H1 (cell line): ENCODE measurements around the gene GBP2. TPM values are rescaled to one million over a fixed set of nuclear protein-coding genes. Genes with fewer than 3 reads are reported as not detected.

Source experiments
- ATF2 ChIP-seq: IDR thresholded peaks from 2 replicates; pipeline ENCODE4 v1.6.1; 2012; ENCODE audit warnings: low read length, inconsistent platforms
- CBX8 ChIP-seq: fragments of 300-800, 300-1000 bp; sonication (generic); IDR thresholded peaks from 2 replicates; pipeline ENCODE4 v1.7.1; 2016; ENCODE audit warnings: low read depth, low read length, borderline replicate concordance
- KDM5A ChIP-seq: fragments of 200-600 bp; IDR thresholded peaks from 2 replicates; pipeline ENCODE4 v1.7.1; 2012; ENCODE audit warnings: mild to moderate bottlenecking, low read length, inconsistent platforms, mixed read lengths
- MAFK ChIP-seq: IDR thresholded peaks from 2 replicates; pipeline ENCODE4 v1.6.1; 2012; ENCODE audit warnings: low read depth, mild to moderate bottlenecking, improper control_type of control experiment, low read length
- RFX5 ChIP-seq: IDR thresholded peaks from 2 replicates; pipeline ENCODE4 v1.6.1; 2011; ENCODE audit warnings: low read depth, low read length, improper control_type of control experiment, borderline replicate concordance
- SP1 ChIP-seq: IDR thresholded peaks from 2 replicates; pipeline ENCODE4 v1.6.1; 2011; ENCODE audit warnings: low read depth, low read length
- SRF ChIP-seq: IDR thresholded peaks from 2 replicates; pipeline ENCODE4 v1.6.1; 2011; ENCODE audit warnings: mild to moderate bottlenecking, low read depth, low read length, moderate library complexity
- YY1 ChIP-seq: IDR thresholded peaks from 2 replicates; pipeline ENCODE4 v1.6.1; 2011; ENCODE audit warnings: low read depth, mild to moderate bottlenecking, low read length
- ZNF274 ChIP-seq: IDR thresholded peaks from 2 replicates; pipeline ENCODE4 v1.7.0; 2012; ENCODE audit warnings: low read length, borderline replicate concordance; ENCODE audit errors: extremely low read depth
- polyA plus RNA-seq, 7 experiments: library from polyadenylated mRNA; depleted of rRNA in 3 of 7; stranded (reverse) in 5 of 7; unstranded in 2 of 7; fragments of >200 nt in 5 of 7; fragments of 200-250 nt in 2 of 7; gene quantifications; 1 replicate in 5 of 7; 2 replicates in 1 of 7; 4 replicates in 1 of 7; pipeline versions ENCODE4 v1.2.1 to v1.2.3, GENCODE V29; 2011 to 2013; ENCODE audit warnings: missing spikeins in 2 of 7, mixed read lengths in 2 of 7
- total RNA-seq: library from RNA; stranded (reverse); fragmentation: NEBNext Ultra II Directional; extraction: Animal tissue kit (Norgen Biotek cat#: 25700); gene quantifications from 2 replicates; pipeline ENCODE4 v1.2.1, GENCODE V29; 2021

GBP2 gene
- total and polyA plus RNA-seq, 2 of the 8 experiments (the other 6 are each of a cell fraction or from before 2014, with no cell fraction given) = not detected

GRCh38 chr1:89089962-89090361 lies 36.0 kb downstream of the GBP2 start (continued):
- TF ChIP-seq SP1 = no peak
- TF ChIP-seq MAFK = no peak
- no peak for TF ChIP-seq RFX5
- no peak for TF ChIP-seq KDM5A
- TF ChIP-seq YY1 = no peak
- no peak for TF ChIP-seq ATF2
- TF ChIP-seq ZNF274 = no peak
- TF ChIP-seq SRF = no peak
- no peak for TF ChIP-seq CBX8
- TF ChIP-seq, all 59 proteins: peak for 0
